OCI-LY1 (cell line): ENCODE results near the gene CD4.

Source experiments
- H2AFZ ChIP-seq: fragments of 200-600 bp; sonication (generic), shearing (Covaris generic); 2 replicates; pipeline ENCODE4 v1.6.0; 2014; ENCODE audit warnings: antibody characterized with exemption, mild to moderate bottlenecking, low read length
- H3F3A ChIP-seq: fragments of 200-600 bp; sonication (generic), shearing (Covaris generic); 2 replicates; pipeline ENCODE4 v1.6.0; 2014; ENCODE audit warnings: mild to moderate bottlenecking, antibody characterized with exemption, low read length, moderate library complexity; ENCODE audit not compliant: insufficient read depth
- H3K27ac ChIP-seq: fragments of 200-600 bp; sonication (generic); 2 replicates; pipeline ENCODE4 v1.5.1; 2014; ENCODE audit warnings: low read length, mixed run types, mild to moderate bottlenecking, low read depth; ENCODE audit not compliant: poor library complexity, severe bottlenecking
- H3K27me3 ChIP-seq: fragments of 200-600 bp; sonication (generic); 2 replicates; pipeline ENCODE4 v1.6.0; 2014; ENCODE audit warnings: antibody characterized with exemption, mild to moderate bottlenecking, low read length, moderate library complexity; ENCODE audit not compliant: insufficient read depth
- H3K36me3 ChIP-seq: fragments of 200-600 bp; sonication (generic); 2 replicates; pipeline ENCODE4 v1.6.1; 2014; ENCODE audit warnings: mild to moderate bottlenecking, antibody characterized with exemption, low read length, moderate library complexity, mixed read lengths; ENCODE audit not compliant: insufficient read depth
- H3K4me1 ChIP-seq: fragments of 200-600 bp; sonication (generic); 2 replicates; pipeline ENCODE4 v1.5.1; 2014; ENCODE audit warnings: mild to moderate bottlenecking, low read length, moderate library complexity; ENCODE audit not compliant: insufficient read depth, severe bottlenecking
- H3K4me2 ChIP-seq: fragments of 200-600 bp; sonication (generic), shearing (Covaris generic); 2 replicates; pipeline ENCODE4 v1.6.1; 2014; ENCODE audit warnings: low read length
- H3K4me3 ChIP-seq: fragments of 200-600 bp; sonication (generic); 2 replicates; pipeline ENCODE4 v1.5.1; 2014; ENCODE audit warnings: low read length, low read depth, mild to moderate bottlenecking, mixed read lengths; ENCODE audit not compliant: poor library complexity, severe bottlenecking
- H3K79me2 ChIP-seq: fragments of 200-600 bp; shearing (Covaris generic); 2 replicates; pipeline ENCODE4 v1.6.1; 2016; ENCODE audit warnings: mixed run types, low read length, mixed read lengths; ENCODE audit not compliant: insufficient read depth
- H3K9ac ChIP-seq: fragments of 200-600 bp; sonication (generic), shearing (Covaris generic); 2 replicates; pipeline ENCODE4 v1.6.1; 2014; ENCODE audit warnings: mild to moderate bottlenecking, low read length, mixed read lengths
- H3K9me2 ChIP-seq: fragments of 200-600 bp; sonication (generic), shearing (Covaris generic); 2 replicates; pipeline ENCODE4 v1.6.1; 2014; ENCODE audit warnings: low read depth, mild to moderate bottlenecking, low read length, mixed read lengths
- H3K9me3 ChIP-seq: fragments of 200-600 bp; shearing (Covaris generic); 2 replicates; pipeline ENCODE4 v1.6.1; 2014; ENCODE audit warnings: low read length, mixed read lengths
- H4K20me1 ChIP-seq: fragments of 200-600 bp; sonication (generic), shearing (Covaris generic); 2 replicates; pipeline ENCODE4 v1.6.0; 2016; ENCODE audit warnings: mild to moderate bottlenecking, low read length; ENCODE audit not compliant: insufficient read depth
- CTCF ChIP-seq: fragments of 200-600 bp; sonication (generic), shearing (Covaris generic); IDR thresholded peaks from 2 replicates; pipeline ENCODE4 v1.5.1; 2017; ENCODE audit warnings: mild to moderate bottlenecking, antibody characterized with exemption, low read length, moderate library complexity, mixed read lengths
- EZH2 ChIP-seq: fragments of 200-600 bp; sonication (generic), shearing (Covaris generic); IDR thresholded peaks from 2 replicates; pipeline ENCODE4 v1.8.0; 2017; ENCODE audit warnings: borderline replicate concordance, mixed run types, mild to moderate bottlenecking, antibody characterized with exemption, low read length, moderate library complexity, mixed read lengths

The CD4 gene

DNA sequence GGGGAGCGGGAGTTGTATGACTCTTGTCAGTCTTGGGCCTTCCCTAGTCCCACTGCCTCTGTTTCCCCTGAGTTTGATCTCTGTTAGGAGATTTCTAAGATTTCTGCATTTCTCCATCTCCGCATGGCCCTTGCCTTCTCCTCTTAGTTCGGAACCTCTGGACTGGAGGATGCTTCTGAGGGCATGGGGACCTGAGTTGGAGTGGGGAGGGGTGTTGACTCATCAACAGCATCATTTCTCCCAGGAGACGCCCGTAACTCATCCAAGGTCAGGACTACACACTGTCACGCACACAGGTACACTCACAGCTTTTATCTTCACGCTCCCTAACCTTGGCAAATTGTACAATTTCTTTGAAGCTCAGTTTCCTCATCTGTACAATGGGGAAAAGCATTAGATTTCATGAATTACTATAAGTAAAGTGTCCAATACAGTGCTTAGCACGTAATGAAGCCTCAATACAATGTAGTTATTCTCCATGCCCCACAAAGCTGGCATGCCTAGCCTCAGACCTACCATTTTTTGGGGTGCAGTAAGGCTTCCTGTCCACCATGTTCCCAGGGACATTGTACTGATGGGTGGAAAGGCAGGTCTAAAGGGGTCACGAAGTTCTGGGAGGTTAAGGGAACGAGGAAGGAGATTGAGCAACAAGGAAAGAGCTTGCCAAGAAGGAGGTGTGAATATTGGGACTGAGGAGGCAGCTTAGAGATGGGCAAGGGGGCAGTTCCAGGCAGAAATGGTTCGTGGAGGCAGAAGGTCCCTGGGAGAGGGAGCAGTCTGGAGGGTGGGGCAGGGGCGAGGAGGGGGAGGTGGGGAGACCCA, 17.6 kb upstream of the CD4 start:
- no peak overlapping the region for H3K27ac ChIP-seq
- H3K9me3 ChIP-seq: no peaks in the 10 kb centered on the region
- peaks cover 19% of the 10 kb centered on the region; the same call in 1 of the 2 replicates for H3K27me3 ChIP-seq
- H3K4me2 ChIP-seq: no peak overlapping the region
- H3F3A ChIP-seq: no peaks in the 10 kb centered on the region
- H4K20me1 ChIP-seq: no peaks in the 10 kb centered on the region
- no peaks in the 10 kb centered on the region for H3K79me2 ChIP-seq
- H3K4me3 ChIP-seq: no peak overlapping the region
- H2AFZ ChIP-seq: no peak overlapping the region
- H3K9ac ChIP-seq: no peak overlapping the region
- H3K9me2 ChIP-seq: no peaks in the 10 kb centered on the region
- TF ChIP-seq EZH2: no peak
- TF ChIP-seq CTCF: no peak
- no peaks in the 10 kb centered on the region for H3K36me3 ChIP-seq
- H3K4me1 ChIP-seq: peaks cover 11% of the 10 kb centered on the region

DNA sequence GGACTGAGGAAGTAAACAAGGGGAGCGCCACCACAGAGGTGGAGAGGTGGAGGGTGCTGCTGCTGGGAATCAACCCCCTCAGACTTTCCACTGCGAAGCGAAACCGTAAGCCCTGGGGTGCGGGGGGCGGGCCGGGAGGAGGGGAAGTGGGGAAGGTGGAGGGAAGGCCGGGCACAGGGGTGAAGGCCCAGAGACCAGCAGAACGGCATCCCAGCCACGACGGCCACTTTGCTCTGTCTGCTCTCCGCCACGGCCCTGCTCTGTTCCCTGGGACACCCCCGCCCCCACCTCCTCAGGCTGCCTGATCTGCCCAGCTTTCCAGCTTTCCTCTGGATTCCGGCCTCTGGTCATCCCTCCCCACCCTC, 17.0 kb upstream of the CD4 start, which contains the start of gene LAG3:
TSS of gene LAG3 (plus strand) at position 190 of the 365 bp plus-strand sequence. CDS start 333 bp downstream, outside the sequence.
- Histone ChIP-seq H3K27ac (no peak within 1 kb of the TSS), H3K79me2 (no peaks in the 10 kb centered on the region), H4K20me1 (no peaks in the 10 kb centered on the region), H3K4me1 (peaks cover 7% of the 10 kb centered on the region), H3K9me2 (no peaks in the 10 kb centered on the region), H2AFZ (no peak within 1 kb of the TSS), H3K4me2 (no peak within 1 kb of the TSS), H3K4me3 (no peak within 1 kb of the TSS), H3K36me3 (no peaks in the 10 kb centered on the region), H3K9me3 (no peaks in the 10 kb centered on the region), H3F3A (no peaks in the 10 kb centered on the region), H3K9ac (no peak within 1 kb of the TSS), H3K27me3 (peaks cover 19% of the 10 kb centered on the region; the same call in 1 of the 2 replicates)
- TF ChIP-seq CTCF (no peak), EZH2 (no peak)

DNA sequence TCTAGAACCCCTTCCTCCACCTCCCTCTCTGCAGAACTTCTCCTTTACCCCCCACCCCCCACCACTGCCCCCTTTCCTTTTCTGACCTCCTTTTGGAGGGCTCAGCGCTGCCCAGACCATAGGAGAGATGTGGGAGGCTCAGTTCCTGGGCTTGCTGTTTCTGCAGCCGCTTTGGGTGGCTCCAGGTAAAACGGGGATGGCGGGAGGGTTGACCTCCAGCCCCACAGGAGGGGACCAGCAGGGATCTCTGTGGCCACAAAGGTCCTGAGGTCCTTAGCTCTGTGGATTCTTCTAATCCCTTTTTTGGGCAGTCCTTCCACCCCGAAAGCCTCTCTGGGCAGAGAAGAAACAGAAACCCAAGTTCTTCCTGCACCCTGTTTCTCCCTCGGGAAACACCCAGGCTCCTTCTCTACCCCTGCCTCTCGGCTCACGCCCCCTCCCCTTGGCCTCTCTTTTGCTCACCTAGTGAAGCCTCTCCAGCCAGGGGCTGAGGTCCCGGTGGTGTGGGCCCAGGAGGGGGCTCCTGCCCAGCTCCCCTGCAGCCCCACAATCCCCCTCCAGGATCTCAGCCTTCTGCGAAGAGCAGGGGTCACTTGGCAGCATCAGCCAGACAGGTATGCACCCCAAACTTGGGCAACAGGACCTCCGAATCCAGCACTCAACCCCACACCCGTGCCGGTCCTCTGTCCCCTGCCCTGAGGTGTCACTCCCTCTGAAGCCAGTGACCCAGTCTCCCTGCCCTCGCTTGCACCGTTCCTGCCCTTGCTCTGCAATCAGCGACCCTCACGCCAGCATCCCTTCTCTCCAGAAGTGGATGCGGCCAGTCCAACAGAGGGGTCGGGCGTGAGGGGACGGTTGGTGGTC, 16.4 kb upstream of the CD4 start:
- H2AFZ ChIP-seq: no peak overlapping the region
- H4K20me1 ChIP-seq: no peaks in the 10 kb centered on the region
- no peak overlapping the region for H3K4me2 ChIP-seq
- no peaks in the 10 kb centered on the region for H3K9me2 ChIP-seq
- no peaks in the 10 kb centered on the region for H3K79me2 ChIP-seq
- H3K27ac ChIP-seq: no peak overlapping the region
- TF ChIP-seq CTCF (no peak), EZH2 (no peak)
- peaks cover 3% of the 10 kb centered on the region for H3K4me1 ChIP-seq
- no peaks in the 10 kb centered on the region for H3K36me3 ChIP-seq
- H3K9ac ChIP-seq: no peak overlapping the region
- no peaks in the 10 kb centered on the region for H3F3A ChIP-seq
- no peaks in the 10 kb centered on the region for H3K9me3 ChIP-seq
- no peak overlapping the region for H3K4me3 ChIP-seq
- H3K27me3 ChIP-seq: peaks cover 22% of the 10 kb centered on the region; the same call in 1 of the 2 replicates
